GM12878 (cell line): ENCODE measurements around the gene RENBP. TPM values are rescaled to one million over a fixed set of nuclear protein-coding genes. Genes with fewer than 3 reads are reported as not detected.

Source experiments
- FOS ChIP-seq: IDR thresholded peaks from 3 replicates; pipeline ENCODE4 v1.6.1; 2011; ENCODE audit warnings: borderline replicate concordance; ENCODE audit not compliant: insufficient read length; ENCODE audit errors: extremely low read depth
- HSF1 ChIP-seq: fragments of 150-350 bp; IDR thresholded peaks from 2 replicates; pipeline ENCODE4 v1.6.1; 2014; ENCODE audit warnings: mild to moderate bottlenecking, low read depth, low read length
- KAT2A ChIP-seq: conservative IDR thresholded peaks from 2 replicates; pipeline ENCODE4 v1.6.1; 2011; ENCODE audit warnings: low read depth, low read length; ENCODE audit not compliant: control insufficient read depth
- MTA3 ChIP-seq: IDR thresholded peaks from 2 replicates; pipeline ENCODE4 v1.6.1; 2012; ENCODE audit warnings: low read length, inconsistent platforms, borderline replicate concordance
- POLR2A ChIP-seq: IDR thresholded peaks from 2 replicates; pipeline ENCODE4 v1.6.1; 2011; ENCODE audit warnings: low read depth, mild to moderate bottlenecking, low read length
- PRDM15 ChIP-seq: fragments of 450-650 bp; formaldehyde crosslinking; IDR thresholded peaks from 2 replicates; pipeline ENCODE4 v1.4.0; 2020; ENCODE audit warnings: mild to moderate bottlenecking, moderate library complexity
- RAD21 ChIP-seq: IDR thresholded peaks from 2 replicates; pipeline ENCODE4 v1.6.1; 2011; ENCODE audit warnings: mild to moderate bottlenecking, low read depth, low read length, moderate library complexity; ENCODE audit not compliant: insufficient read depth
- SREBF2 ChIP-seq: IDR thresholded peaks from 2 replicates; pipeline ENCODE4 v1.6.1; 2012; ENCODE audit warnings: mild to moderate bottlenecking, low read length
- USF1 ChIP-seq: IDR thresholded peaks from 2 replicates; pipeline ENCODE4 v1.6.1; 2011; ENCODE audit warnings: borderline replicate concordance, low read depth, mild to moderate bottlenecking, moderate library complexity, mixed read lengths, low read length; ENCODE audit not compliant: insufficient read depth; ENCODE audit errors: extremely low read length
- ZNF24 ChIP-seq: fragments of 450-650 bp; IDR thresholded peaks from 2 replicates; pipeline ENCODE4 v1.6.1; 2017; ENCODE audit warnings: antibody characterized with exemption, mild to moderate bottlenecking
- polyA plus RNA-seq, 11 experiments: library from polyadenylated mRNA; depleted of rRNA in 4 of 11; unstranded in 6 of 11; stranded (reverse) in 5 of 11; fragments of >200 nt; fragmentation: Nextera tagmentation in 4 of 11; fragmentation: Illumina TruSeq in 1 of 11; extraction: Ambion mirVana in 4 of 11; extraction: Trizol in 1 of 11; gene quantifications; 1 replicate in 1 of 11; 2 replicates in 10 of 11; pipeline versions ENCODE4 v1.2.1 to v1.2.3, GENCODE V29; 2011 to 2016; ENCODE audit warnings: inconsistent platforms in 2 of 11, missing spikeins in 2 of 11, low read depth in 1 of 11
- total RNA-seq, 4 experiments: library from RNA; depleted of rRNA in 3 of 4; stranded (reverse); fragments of >200 nt in 3 of 4; fragmentation: Illumina TruSeq in 1 of 4; extraction: Trizol in 1 of 4; gene quantifications; 2 replicates each; pipeline versions ENCODE4 v1.2.1 to v1.2.3, GENCODE V29; 2013 to 2021
- TF ChIP-seq, protein P1 (sequence below): fragments of 450-650 bp; IDR thresholded peaks from 2 replicates; pipeline ENCODE4 v1.6.1; 2017; ENCODE audit warnings: borderline replicate concordance
- TF ChIP-seq, protein P2 (sequence below): IDR thresholded peaks from 2 replicates; pipeline ENCODE4 v1.6.1; 2012; ENCODE audit warnings: improper control_type of control experiment, low read depth, low read length; ENCODE audit not compliant: insufficient replicate concordance
- TF ChIP-seq, protein P3 (sequence below): IDR thresholded peaks from 2 replicates; pipeline ENCODE4 v1.6.1; 2011; ENCODE audit warnings: borderline replicate concordance, low read depth, mild to moderate bottlenecking, moderate library complexity, low read length; ENCODE audit not compliant: insufficient read depth, poor library complexity, severe bottlenecking

RENBP gene
- total and polyA plus RNA-seq, 10 of the 15 experiments (the other 5 are each of a cell fraction or from before 2014, with no cell fraction given), result 0.36 to 4.9 (median 1.8) TPM; not detected in 3

GRCh38 chrX:153927922-153928760, 16.3 kb downstream of the RENBP start (continued):
- TF ChIP-seq, protein P1, sequence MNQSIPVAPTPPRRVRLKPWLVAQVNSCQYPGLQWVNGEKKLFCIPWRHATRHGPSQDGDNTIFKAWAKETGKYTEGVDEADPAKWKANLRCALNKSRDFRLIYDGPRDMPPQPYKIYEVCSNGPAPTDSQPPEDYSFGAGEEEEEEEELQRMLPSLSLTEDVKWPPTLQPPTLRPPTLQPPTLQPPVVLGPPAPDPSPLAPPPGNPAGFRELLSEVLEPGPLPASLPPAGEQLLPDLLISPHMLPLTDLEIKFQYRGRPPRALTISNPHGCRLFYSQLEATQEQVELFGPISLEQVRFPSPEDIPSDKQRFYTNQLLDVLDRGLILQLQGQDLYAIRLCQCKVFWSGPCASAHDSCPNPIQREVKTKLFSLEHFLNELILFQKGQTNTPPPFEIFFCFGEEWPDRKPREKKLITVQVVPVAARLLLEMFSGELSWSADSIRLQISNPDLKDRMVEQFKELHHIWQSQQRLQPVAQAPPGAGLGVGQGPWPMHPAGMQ, result no peak
- TF ChIP-seq POLR2A (peak; percentile 74; the same call in 1 of the 2 replicates), MTA3 (no peak), ZNF24 (no peak), USF1 (peak; percentile 90), KAT2A (no peak), RAD21 (no peak), FOS (peak; percentile 9), SREBF2 (no peak), HSF1 (no peak), PRDM15 (CRISPR knock-in tag) (no peak)
- TF ChIP-seq, protein P2, sequence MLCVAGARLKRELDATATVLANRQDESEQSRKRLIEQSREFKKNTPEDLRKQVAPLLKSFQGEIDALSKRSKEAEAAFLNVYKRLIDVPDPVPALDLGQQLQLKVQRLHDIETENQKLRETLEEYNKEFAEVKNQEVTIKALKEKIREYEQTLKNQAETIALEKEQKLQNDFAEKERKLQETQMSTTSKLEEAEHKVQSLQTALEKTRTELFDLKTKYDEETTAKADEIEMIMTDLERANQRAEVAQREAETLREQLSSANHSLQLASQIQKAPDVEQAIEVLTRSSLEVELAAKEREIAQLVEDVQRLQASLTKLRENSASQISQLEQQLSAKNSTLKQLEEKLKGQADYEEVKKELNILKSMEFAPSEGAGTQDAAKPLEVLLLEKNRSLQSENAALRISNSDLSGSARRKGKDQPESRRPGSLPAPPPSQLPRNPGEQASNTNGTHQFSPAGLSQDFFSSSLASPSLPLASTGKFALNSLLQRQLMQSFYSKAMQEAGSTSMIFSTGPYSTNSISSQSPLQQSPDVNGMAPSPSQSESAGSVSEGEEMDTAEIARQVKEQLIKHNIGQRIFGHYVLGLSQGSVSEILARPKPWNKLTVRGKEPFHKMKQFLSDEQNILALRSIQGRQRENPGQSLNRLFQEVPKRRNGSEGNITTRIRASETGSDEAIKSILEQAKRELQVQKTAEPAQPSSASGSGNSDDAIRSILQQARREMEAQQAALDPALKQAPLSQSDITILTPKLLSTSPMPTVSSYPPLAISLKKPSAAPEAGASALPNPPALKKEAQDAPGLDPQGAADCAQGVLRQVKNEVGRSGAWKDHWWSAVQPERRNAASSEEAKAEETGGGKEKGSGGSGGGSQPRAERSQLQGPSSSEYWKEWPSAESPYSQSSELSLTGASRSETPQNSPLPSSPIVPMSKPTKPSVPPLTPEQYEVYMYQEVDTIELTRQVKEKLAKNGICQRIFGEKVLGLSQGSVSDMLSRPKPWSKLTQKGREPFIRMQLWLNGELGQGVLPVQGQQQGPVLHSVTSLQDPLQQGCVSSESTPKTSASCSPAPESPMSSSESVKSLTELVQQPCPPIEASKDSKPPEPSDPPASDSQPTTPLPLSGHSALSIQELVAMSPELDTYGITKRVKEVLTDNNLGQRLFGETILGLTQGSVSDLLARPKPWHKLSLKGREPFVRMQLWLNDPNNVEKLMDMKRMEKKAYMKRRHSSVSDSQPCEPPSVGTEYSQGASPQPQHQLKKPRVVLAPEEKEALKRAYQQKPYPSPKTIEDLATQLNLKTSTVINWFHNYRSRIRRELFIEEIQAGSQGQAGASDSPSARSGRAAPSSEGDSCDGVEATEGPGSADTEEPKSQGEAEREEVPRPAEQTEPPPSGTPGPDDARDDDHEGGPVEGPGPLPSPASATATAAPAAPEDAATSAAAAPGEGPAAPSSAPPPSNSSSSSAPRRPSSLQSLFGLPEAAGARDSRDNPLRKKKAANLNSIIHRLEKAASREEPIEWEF, result no peak
- TF ChIP-seq, protein P3, sequence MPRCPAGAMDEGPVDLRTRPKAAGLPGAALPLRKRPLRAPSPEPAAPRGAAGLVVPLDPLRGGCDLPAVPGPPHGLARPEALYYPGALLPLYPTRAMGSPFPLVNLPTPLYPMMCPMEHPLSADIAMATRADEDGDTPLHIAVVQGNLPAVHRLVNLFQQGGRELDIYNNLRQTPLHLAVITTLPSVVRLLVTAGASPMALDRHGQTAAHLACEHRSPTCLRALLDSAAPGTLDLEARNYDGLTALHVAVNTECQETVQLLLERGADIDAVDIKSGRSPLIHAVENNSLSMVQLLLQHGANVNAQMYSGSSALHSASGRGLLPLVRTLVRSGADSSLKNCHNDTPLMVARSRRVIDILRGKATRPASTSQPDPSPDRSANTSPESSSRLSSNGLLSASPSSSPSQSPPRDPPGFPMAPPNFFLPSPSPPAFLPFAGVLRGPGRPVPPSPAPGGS, result peak; percentile 25
